DMS53 (cell line): ENCODE results near the gene ARHGEF28.

Experiments
- DNase-seq: peaks from one replicate; lab custom pipeline; 2025; lab: John Stamatoyannopoulos, UW

ARHGEF28 gene

DNA sequence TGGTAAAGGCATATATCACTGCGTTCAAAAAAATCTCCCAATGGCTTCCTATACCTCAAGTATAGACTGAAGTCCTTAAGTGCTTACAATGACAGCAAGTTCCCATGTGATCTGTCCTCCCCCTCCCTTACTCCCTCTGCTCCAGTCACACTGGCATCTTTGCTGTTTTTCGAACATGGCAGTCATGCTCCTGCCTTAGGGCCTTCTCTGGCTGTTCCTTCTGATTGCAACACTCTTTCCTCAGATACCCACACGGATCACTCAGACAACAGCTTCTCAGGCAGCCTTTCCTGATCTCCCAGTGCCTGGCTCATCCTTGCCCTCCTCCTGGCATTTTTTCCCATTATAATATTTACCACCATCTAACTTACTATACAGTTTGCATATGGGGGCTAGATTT is 232.8 kb downstream of the ARHGEF28 start:
- DNase-seq: no peak

GRCh38 chr5:73859696-73860095 is 233.7 kb downstream of the ARHGEF28 start:
- no peak for DNase-seq

- no peak for DNase-seq
These were observed 235.5 kb downstream of the ARHGEF28 start for GRCh38 chr5:73861313-73861988.

DNA sequence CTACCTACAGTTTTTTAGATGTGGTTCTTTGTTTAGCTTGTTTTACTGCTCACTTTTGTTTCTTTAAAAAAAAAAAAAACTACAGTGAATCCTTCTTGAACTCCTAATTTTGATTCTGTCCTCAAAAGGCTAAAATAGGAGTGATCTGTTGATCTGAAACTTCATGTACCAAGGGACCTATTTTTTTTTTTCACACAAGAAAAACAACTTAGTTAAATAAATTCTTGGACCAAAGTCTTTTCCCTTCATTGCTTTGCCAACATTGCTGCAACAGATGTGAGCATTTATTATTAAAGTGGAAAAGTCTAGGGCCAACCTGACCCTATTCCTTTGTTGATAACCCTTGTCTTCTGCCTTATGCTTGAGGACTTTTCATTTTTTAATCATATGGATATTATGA is 236.8 kb downstream of the ARHGEF28 start:
- DNase-seq: no peak

DNA sequence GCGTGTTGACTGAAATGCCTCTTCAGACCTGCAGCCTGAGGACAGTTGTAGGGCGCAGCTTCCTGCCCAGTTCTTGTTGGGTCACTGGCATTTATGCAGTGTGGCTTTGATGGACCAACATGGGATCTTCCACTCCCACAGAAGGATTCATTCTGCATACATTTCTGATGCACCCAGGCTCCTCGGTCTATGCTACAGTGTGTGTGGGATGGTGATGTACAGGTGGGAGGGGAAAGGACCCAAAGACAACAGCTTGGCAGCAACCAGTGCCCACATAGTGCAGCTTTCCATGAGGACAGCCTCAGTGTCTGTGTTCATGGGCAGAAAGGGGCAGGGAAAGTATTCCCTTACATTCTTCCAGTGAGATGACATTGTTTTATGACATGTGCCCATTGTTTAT is 237.9 kb downstream of the ARHGEF28 start:
- no peak for DNase-seq

DNA sequence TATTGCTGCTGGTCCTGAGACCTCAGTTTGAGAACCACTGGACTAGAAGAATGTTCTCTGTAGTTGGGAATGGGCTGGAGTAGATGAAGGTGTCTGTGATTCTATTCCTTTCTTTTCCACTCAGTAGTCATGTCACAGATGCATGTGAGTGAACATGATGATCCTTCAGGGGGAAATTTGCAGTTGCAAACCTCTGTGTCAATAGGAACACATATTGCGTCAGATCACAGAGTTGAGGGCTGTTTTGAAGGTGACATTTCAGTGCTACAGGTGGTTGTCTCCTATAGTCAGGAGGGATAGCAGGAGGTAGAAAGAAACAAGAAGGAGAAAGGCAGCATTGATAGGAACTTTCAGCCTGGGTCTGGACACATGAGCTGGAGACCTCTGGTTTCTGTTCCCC is 239.3 kb downstream of the ARHGEF28 start:
- DNase-seq: no peak

DNA sequence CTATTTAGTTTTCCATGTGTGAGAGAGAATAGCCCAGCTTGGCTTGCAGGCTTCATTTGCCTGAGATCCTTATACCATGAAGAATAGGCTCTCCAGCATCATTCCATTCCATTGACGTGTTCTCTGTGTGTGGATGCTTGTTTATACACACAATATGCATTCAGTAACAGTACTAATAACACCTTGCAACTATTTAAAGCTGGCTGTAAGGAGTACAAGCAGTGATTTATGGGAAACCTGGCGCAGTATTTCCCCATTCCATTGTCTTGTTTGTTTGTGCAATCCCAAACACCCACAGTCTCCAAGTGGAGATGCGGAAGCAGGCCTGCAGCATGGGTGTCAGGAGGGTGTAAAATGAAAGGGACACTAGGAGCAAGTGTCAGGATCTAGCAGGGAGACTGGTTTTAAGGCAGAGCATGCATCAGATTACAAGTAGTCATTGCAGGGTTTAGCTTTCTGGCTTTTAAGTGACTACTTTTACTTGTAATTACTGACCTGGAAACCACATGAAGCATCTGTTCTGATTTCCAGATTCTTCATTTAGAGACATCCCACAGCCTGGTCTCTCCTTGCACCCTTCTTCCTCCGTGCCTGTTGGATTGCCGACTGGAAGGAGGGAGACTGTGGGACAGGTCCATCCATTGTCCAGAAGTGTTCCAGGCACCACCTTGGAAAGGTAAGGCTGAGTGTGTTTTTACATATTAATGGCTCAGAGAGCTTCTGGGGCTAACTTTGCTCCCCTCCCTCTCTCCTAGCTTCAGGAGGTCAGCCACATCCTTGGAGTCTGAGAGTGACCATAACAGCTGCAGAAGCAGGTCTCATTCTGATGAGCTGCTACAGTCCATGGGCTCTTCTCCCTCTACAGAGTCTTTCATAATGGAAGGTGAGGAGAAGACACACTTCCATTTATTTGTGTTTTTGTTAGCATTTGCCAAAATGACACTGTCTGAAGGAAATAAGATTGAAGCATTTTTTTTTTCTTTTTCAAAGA is 241.6 kb downstream of the ARHGEF28 start:
- no peak for DNase-seq

DNA sequence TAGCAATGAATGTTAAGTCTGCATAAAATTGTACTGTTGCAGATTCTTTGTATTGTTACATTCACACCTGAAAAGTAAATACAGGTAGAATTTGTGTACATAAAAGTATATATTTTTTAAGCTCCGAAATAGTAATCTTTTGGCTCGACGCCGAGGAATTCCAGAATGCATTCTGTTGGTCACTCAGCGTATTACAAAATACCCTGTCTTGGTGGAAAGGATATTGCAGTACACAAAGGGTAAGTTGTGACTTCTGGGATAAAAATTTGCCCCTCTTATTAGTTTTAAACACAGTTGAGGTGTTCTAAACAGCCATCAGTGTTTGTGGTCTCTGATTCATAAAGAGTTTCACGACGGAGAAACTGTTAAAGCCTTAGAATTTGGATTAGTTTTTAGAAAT is 257.6 kb downstream of the ARHGEF28 start:
- no peak for DNase-seq

- DNase-seq: no peak
These were observed 261.7 kb downstream of the ARHGEF28 start for GRCh38 chr5:73887688-73888087.

DNA sequence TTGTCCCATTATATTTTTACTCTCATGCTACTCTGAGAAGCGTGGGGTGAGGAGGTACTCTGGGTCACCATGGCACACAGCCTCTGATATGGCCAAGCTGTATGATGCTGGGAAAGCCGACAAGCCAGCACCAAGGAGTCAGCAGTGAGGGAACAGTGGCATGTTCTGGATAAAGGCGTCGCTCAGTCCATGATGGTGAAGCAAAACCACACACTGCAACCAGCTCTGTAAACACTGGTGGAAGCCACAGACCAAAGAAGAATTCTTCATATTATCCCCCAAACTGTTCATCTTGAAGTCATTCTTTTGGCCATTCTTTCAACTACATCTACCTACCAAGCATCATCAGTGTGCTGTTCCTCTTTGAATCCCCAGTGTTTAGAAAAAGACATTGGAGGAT is 264.6 kb downstream of the ARHGEF28 start:
- DNase-seq: no peak

DNA sequence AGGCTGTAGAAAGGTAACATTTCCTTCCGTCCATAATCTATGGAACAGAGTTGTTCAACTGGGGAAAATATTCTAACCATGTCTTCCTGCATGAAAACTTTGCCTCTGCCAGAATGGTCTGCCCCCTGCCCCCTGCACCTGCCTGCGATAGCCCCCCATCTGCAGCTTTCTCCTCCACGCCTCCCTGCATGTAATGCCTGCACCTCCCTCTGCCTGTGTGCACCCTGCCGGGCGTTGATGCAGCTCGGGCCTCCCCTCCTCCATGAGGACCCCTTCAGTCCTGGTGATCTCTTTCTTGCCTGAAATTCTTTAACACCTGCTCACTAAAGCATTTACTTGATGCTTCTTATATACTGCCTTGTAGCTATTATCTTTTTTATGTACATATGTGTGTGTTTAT is 266.2 kb downstream of the ARHGEF28 start:
- no peak for DNase-seq

DNA sequence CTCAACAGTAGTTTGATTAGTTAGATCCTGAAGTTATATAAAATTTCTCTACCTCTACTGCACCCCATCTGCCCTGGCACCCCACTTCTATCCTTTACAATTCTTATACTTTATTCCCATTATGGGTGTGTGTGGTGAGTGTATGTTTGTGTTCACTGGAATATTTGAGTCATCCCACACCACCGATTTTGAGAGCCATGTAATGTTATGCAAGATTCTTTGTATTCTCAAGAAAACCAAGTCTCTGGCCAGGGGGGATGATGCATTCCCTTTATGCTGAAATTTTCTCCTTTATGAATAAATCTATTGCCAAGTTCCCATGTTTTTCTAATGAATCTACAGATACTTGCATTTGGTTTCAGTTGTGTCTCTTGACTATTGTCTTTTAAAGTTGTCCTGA is 266.8 kb downstream of the ARHGEF28 start:
- no peak for DNase-seq

GRCh38 chr5:73893813-73894212 is 267.8 kb downstream of the ARHGEF28 start:
- no peak for DNase-seq

DNA sequence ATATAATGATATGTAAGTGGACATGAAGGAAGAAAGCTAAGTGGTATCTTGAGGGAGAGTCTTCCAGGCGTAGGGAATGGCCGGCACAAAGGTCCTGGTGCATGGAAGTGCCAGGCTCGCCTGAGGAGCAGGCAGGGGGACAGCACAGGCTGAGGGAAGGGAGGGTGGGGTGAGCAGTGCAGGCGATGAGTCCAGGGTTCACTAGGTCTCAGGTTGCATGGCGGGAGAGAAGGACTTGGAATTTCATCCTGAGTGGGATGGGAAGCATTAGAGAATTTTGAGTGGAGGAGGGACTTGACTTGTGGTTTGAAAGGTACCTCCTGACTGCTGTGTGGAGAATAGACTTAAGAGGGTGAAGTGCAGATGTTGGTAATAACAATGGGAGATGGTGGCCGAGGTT is 268.9 kb downstream of the ARHGEF28 start:
- DNase-seq: no peak

DNA sequence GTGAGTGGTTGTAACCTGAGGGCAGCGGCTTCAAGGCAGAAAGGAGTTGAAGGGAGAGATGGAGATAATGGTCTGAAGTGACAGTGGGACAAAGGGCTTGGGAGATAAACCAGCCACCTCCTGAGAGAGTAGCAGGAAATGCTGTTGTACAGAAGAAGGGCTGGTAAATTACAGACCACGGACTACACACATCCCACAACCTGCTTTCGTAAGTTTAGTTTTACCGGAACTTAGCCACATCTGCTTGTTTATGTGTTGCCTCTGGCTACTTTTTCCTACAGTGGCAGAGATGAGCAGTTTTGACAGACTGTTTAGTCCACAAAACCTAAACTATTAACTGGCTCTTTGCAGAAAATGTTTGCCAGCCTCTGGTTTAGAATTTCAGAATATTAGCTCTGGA is 269.5 kb downstream of the ARHGEF28 start:
- DNase-seq: no peak

DNA sequence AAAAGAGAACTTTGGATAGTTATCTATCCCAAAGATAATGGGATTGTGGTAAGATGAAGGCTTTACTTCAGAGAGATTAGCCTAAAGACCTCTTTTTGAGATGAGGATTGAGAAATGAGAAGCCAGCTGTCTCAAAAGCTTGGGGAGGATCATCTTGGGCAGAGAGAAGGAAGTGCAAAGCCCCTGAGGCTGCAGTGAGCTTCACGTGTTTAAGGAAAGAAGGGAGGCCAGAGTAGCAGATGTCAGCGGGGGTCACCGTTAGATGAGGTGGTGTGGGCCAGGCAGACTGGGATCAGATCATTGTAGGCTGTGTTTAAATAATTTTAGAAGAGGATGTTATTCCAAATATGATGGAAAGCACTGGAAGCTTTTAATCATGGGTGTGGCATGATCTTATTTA is 270.1 kb downstream of the ARHGEF28 start:
- no peak for DNase-seq

GRCh38 chr5:73896668-73897067 is 270.7 kb downstream of the ARHGEF28 start:
- no peak for DNase-seq

DNA sequence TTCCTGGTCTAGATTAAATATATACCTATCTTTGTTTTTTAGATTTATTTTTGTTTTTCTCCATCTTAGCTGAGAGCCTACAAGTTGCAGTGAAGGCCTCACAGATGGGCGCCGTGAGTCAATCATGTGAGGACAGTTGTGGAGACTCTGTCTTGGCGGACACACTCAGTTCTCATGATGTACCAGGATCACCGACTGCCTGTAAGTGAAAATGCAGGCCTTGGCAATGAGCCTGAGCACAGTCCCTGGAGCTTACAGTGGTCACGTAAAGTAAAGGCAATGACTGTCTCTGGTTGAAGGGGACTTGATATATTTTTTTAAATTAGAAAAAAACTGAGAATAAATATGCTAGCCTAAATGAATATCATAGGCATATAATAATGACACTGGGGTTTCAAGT is 271.9 kb downstream of the ARHGEF28 start:
- no peak for DNase-seq

- DNase-seq: no peak
These were observed 273.1 kb downstream of the ARHGEF28 start for GRCh38 chr5:73899055-73899454.

GRCh38 chr5:73899916-73900315 is 273.9 kb downstream of the ARHGEF28 start:
- DNase-seq: no peak

- DNase-seq: no peak
These were observed 274.6 kb downstream of the ARHGEF28 start for GRCh38 chr5:73900566-73900965.

DNA sequence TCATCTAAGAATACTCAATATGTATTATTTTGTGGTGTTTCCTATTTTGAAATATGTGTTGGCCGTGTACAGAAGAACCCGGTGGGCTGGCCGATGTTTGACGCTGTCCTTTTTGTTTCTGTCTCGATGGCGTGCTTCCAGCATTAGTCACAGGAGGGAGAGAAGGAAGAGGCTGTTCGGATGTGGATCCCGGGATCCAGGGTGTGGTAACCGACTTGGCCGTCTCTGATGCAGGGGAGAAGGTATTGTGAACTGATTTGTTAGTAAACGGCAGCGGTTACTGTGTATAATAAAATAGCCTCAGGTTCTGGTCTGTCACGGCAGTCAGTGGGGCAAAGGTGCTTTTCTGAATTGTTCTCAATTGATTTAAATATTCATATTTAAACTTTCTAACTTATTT is 275.0 kb downstream of the ARHGEF28 start:
- no peak for DNase-seq

DNA sequence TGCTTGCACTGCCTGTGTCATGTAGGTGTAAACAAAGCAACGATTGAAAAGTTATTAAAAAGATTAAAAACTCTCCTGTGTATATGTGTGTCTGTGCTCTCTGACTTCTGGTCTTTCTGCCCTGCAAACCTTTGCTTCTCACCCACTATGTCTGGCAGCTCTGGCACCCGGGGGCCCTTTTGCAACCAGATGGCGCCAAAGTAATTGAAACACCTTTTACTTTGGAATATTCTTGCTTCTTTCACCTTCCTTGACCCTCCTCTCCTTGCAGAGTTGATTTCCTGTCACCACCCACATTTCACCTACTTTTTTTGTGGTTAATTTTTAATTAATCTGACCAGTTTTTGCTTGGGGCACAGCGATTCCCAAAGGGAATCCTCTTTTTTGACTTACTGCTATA is 275.5 kb downstream of the ARHGEF28 start:
- peak; percentile 21 for DNase-seq
